HUES48 (cell line): ENCODE data around the gene MYO7B.

ENCODE experiments used
- H3K27ac ChIP-seq: one replicate; pipeline ENCODE4 v1.7.0; 2013; ENCODE audit warnings: low read depth, low read length, inconsistent platforms
- H3K27me3 ChIP-seq: 2 replicates; pipeline ENCODE4 v1.6.1; 2013; ENCODE audit warnings: mild to moderate bottlenecking, low read length; ENCODE audit not compliant: control insufficient read depth, insufficient read depth
- H3K36me3 ChIP-seq: 2 replicates; pipeline ENCODE4 v1.6.1; 2013; ENCODE audit warnings: low read length; ENCODE audit not compliant: control insufficient read depth, insufficient read depth
- H3K4me1 ChIP-seq: 2 replicates; pipeline ENCODE4 v1.6.1; 2013; ENCODE audit warnings: mild to moderate bottlenecking, low read length; ENCODE audit not compliant: control insufficient read depth, insufficient read depth
- H3K4me3 ChIP-seq: 2 replicates; pipeline ENCODE4 v1.5.1; 2013; ENCODE audit warnings: mild to moderate bottlenecking, low read depth, low read length
- H3K9ac ChIP-seq: 2 replicates; pipeline ENCODE4 v1.6.1; 2013; ENCODE audit warnings: mild to moderate bottlenecking, low read depth, low read length, moderate library complexity
- H3K9me3 ChIP-seq: 2 replicates; pipeline ENCODE4 v1.6.1; 2013; ENCODE audit warnings: low read length; ENCODE audit not compliant: control insufficient read depth, insufficient read depth

The MYO7B gene

DNA sequence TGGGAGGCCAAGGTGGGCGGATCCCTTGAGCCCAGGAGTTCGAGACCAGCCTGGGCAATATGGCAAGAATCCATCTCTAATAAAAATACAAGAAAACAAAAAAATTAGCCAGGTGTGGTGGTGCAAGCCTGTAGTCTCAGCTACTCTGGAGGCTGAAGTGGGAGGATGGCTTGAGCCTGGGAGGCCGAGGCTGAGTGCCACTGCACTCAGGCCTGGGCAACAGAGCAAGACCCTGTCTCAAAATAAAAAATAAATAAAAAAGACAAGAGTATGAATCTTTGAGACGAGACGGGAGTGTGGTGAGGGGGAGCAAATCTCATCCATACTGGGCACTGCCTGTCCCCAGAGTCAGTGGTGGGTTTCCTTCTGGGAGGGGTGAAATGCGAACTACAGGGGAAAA lies 122.7 kb downstream of the MYO7B start:
- Histone ChIP-seq H3K27ac (no peak overlapping the region), H3K27me3 (peaks cover 5% of the 10 kb centered on the region; the same call in 1 of the 2 replicates), H3K4me1 (no peaks in the 10 kb centered on the region), H3K9me3 (no peaks in the 10 kb centered on the region), H3K9ac (no peak overlapping the region), H3K36me3 (no peaks in the 10 kb centered on the region), H3K4me3 (no peak overlapping the region)

- Histone ChIP-seq H3K4me1 (no peaks in the 10 kb centered on the region), H3K9me3 (no peaks in the 10 kb centered on the region), H3K36me3 (no peaks in the 10 kb centered on the region), H3K9ac (no peak overlapping the region), H3K27ac (no peak overlapping the region), H3K27me3 (peaks cover 11% of the 10 kb centered on the region), H3K4me3 (no peak overlapping the region)
These were observed 123.3 kb downstream of the MYO7B start for GRCh38 chr2:127658641-127659407.

DNA sequence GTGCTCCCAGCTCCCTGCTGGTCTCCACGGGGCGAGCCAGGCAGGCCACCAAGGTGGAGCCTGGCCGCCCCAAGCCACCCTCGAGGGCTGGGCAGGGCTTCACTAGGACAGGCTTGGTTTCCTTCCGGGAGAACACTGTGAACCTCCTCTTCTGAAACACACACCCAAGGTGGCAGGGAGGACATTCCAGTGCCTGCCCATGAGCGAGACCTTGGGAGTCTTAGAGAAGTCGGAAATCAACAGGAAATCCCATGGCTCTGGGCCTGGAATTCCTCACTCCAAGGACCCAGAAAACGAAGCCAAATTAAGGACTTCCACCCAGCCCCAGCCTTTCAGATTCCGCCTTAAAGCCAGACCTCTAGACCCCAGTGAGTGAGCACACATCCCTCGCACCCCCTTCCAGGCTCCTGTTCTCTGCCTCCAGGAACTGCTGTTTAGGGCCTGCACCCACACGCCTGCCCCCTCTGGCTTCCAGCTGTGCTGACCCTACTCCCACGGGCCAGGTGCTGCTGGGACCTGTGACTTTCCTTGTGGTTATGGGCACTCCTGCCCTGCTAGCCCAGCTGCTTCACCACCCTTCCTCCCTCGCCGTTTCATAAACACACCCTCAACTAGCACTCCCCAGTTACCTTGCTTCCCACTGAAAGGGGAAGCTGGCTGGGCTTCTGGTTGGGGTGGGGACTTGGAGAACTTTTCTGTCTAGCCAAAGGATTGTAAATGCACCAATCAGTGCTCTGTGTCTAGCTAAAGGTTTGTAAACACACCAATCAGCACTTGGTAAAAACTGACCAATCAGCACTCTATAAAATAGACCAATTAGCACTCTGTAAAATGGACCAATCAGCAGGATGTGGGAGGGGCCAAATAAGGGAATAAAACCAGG lies 124.2 kb downstream of the MYO7B start:
- no peak overlapping the region for H3K9ac ChIP-seq
- H3K36me3 ChIP-seq, result no peaks in the 10 kb centered on the region
- H3K27me3 ChIP-seq, result peaks cover 17% of the 10 kb centered on the region
- H3K4me3 ChIP-seq, result no peak overlapping the region
- no peak overlapping the region for H3K27ac ChIP-seq
- H3K4me1 ChIP-seq, result no peaks in the 10 kb centered on the region
- H3K9me3 ChIP-seq, result no peaks in the 10 kb centered on the region

DNA sequence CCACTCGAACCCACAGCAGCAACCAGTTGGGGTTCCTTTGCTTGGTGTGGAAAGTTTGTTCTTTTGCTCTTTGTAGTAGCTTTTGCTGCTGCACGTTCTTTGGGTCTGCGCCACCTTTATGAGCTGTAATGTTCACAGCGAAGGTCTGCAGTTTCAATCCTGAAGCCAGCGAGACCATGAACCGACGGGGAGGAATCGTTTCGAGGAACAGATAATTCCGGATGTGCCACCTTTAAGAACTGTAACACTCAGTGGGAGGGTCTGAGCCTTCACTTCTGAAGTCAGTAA lies 124.8 kb downstream of the MYO7B start:
- Histone ChIP-seq H3K36me3 (no peaks in the 10 kb centered on the region), H3K4me3 (no peak overlapping the region), H3K27ac (no peak overlapping the region), H3K9ac (no peak overlapping the region), H3K4me1 (no peaks in the 10 kb centered on the region), H3K9me3 (no peaks in the 10 kb centered on the region), H3K27me3 (peaks cover 23% of the 10 kb centered on the region)

GRCh38 chr2:127661072-127661649 lies 125.7 kb downstream of the MYO7B start:
- no peaks in the 10 kb centered on the region for H3K9me3 ChIP-seq

DNA sequence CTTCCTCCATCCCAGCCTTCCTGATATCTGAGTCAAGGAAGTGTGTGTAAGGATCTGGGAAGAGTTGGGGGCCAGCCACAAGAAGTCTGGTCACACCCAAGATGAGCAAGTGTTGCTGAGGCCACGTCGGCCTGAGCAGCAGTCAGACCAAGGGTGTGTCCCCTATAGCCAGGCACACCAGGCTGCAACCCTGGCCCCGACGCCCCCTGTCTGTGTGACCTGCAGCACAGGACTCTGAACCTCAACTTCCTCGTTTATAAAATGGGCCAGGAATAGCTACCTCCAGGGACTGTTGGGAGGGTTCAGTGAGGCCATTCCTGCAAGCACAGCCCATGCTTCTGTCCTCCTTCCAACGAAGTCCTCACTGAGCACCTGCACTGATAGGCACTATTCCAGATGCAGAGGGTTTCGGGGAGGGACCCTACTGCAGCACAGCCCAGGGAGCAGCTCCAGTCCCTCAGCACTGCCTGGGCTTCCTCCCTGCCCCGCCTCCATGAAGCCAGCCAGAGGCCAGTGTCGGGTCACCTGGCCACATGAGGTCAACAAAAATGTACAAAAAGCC lies 126.5 kb downstream of the MYO7B start:
- no peak overlapping the region for H3K4me3 ChIP-seq
- H3K4me1 ChIP-seq, result no peaks in the 10 kb centered on the region
- H3K27me3 ChIP-seq, result peaks cover 39% of the 10 kb centered on the region
- H3K27ac ChIP-seq, result no peak overlapping the region
- H3K9me3 ChIP-seq, result no peaks in the 10 kb centered on the region
- H3K9ac ChIP-seq, result no peak overlapping the region
- H3K36me3 ChIP-seq, result no peaks in the 10 kb centered on the region

More at GRCh38 chr2:127661072-127661649, 125.7 kb downstream of the MYO7B start:
- Histone ChIP-seq H3K36me3 (no peaks in the 10 kb centered on the region), H3K4me3 (no peak overlapping the region), H3K4me1 (no peaks in the 10 kb centered on the region), H3K9ac (no peak overlapping the region), H3K27ac (no peak overlapping the region), H3K27me3 (peaks cover 33% of the 10 kb centered on the region)

DNA sequence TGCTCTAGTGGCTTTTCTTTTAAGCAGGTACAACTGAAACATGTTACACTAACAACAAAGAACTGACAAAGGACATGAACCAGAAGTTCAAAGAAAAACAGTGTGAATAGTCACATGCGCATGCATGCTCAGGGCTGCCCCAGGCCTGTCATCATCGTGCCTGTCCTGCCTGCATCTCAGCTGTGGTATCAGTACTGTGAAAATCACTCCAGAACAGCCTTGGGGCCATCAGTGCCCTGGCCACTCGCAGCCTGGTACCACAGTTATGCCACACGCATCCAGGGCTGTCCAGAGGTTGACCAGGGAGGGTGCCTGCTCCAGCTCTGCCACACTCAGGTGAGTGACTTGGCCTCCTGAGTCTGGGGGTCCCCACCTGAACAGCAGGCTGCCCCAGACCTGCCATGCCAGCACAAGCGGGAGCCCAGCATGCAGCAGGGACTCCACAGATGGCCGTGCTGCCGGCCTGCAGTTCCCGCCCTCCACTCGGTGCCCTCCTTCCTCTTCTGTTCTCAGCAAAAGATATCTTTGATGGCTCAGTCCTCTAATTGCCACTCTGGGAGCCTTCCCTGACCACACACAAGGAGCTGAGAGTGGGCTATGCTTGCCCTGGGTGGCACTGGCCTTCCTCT lies 127.6 kb downstream of the MYO7B start:
- H3K9ac ChIP-seq, result no peak overlapping the region
- no peaks in the 10 kb centered on the region for H3K4me1 ChIP-seq

DNA sequence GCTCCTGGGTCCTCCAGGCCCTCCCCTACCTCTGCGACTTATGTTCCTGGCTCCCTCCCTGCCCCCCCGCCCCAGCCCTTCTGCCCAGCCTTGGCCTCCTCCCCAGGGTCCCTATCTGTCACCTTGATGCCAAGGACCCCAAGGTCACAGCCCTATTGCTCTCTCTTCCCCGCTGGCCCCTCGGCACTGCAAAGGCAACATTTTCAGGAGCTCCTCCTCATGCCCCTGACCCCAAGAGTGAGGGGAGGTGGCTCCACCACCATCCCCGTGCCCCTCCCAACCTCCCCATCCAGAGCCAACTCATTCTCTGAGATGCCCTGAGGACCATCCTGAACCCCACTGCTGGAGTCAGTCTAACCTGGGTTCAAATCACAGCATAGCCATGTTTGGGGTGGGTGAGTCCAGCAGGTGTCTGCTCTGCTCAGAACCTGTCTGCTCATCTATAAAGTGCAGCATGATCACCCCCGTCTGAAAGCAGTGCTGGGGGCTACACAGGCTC lies 128.1 kb downstream of the MYO7B start:
- H3K27me3 ChIP-seq, result peaks cover 39% of the 10 kb centered on the region
- H3K4me3 ChIP-seq, result peak overlapping the region; percentile 56; the same call in 1 of the 2 replicates
- no peak overlapping the region for H3K9ac ChIP-seq
- no peaks in the 10 kb centered on the region for H3K36me3 ChIP-seq
- H3K9me3 ChIP-seq, result no peaks in the 10 kb centered on the region
- no peak overlapping the region for H3K27ac ChIP-seq
- H3K4me1 ChIP-seq, result no peaks in the 10 kb centered on the region

More for the DNA sequence above, 127.6 kb downstream of the MYO7B start:
- H3K27me3 ChIP-seq, result peaks cover 39% of the 10 kb centered on the region
- H3K4me3 ChIP-seq, result no peak overlapping the region
- H3K9me3 ChIP-seq, result no peaks in the 10 kb centered on the region
- H3K27ac ChIP-seq, result no peak overlapping the region
- no peaks in the 10 kb centered on the region for H3K36me3 ChIP-seq

DNA sequence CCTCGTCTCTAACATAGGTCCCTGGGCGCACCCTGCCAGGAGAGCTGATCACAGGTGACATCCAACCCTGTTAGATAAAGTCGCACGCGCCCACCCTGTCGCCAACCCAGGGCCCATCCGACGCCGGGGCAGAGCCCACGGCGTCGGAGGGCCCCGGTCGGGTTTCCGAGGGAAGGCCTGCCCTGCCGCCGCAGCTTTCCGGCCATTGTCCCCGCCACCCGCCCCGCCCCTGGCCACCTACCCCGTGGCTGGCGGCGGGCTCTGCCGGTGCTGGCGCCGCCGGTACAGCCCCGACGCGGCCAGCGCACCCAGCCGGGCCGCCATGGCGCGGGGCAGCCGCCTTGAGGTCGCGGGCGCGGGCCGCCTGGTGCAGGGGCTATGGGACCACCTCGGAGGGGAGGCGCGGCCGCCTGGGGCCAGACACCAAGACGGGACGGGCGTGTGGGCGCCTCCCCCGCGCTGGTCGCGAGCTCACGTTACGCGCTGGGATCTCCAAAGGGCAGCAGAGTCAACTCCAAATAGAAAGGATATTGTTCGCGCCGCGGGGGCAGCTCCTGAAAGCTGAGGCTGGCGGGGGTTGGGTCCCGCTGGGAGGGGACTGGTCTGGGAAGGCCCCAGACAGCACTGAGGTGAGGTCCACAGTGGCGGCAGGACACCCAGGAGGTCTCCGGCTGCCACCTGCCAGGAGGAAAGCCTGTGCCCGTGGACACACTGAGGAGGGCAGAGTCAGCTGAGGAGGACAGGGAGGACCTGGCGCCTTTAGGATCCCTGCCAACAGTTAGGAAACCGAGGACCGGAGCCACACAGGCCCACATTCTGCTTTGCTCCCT lies 128.8 kb downstream of the MYO7B start:
- Histone ChIP-seq H3K27ac (no peak overlapping the region), H3K9me3 (no peaks in the 10 kb centered on the region), H3K4me1 (no peaks in the 10 kb centered on the region), H3K27me3 (peaks cover 39% of the 10 kb centered on the region), H3K36me3 (no peaks in the 10 kb centered on the region), H3K4me3 (peak overlapping the region; percentile 56), H3K9ac (no peak overlapping the region)

DNA sequence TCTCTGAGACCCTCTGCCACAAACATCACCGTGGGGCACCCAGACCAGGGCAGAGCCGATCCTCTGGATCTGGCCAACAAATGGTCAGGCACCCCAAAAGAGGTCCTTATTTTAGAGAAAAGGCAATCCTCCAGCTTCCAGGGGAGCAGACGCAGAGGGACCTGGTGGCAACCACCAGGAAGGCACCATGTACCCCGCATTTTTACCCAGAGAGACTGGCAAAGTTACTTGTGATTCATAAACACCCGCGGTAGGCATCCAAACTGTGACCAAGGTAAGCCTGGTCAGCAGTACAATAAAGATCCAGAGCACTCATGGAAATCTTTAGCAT lies 129.4 kb downstream of the MYO7B start:
- H3K4me1 ChIP-seq, result no peaks in the 10 kb centered on the region
- H3K9me3 ChIP-seq, result no peaks in the 10 kb centered on the region
- H3K4me3 ChIP-seq, result no peak overlapping the region
- no peak overlapping the region for H3K27ac ChIP-seq
- no peaks in the 10 kb centered on the region for H3K36me3 ChIP-seq
- H3K27me3 ChIP-seq, result peaks cover 39% of the 10 kb centered on the region
- H3K9ac ChIP-seq, result no peak overlapping the region
